ENCODE results near the gene SORCS2. TPM values are rescaled to one million over a fixed set of nuclear protein-coding genes. Genes with fewer than 3 reads are reported as not detected.

The SORCS2 gene
- total RNA-seq, 1 experiment from 2014 or later = 4.1 TPM

DNA sequence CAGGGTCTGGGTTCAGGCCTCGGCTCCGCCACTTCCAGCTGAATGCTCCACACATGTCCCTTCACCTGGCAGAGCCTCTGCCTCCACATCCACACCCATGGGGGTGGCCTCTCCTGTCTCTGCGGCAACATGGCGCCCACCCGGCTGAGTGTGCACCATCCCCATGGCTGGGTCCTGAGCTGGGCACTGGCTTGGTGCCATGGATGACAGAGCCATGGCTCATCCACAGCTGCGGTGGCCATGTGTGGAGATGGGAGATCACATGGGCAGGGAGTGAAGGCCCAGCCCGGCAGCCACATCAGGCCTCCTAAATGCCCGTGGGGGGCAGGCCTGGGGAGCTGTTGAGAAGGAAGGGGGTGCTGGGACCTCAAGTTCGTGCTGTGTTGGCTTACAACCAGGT, 533.6 kb downstream of the SORCS2 start:
- no peak overlapping the region for H2AFZ ChIP-seq (ENCODE audit: low read length)
- no peak overlapping the region for H3K4me3 ChIP-seq (ENCODE audit: low read length)
- H3K27me3 ChIP-seq (ENCODE audit: low read length) = no peaks in the 10 kb centered on the region
- H3K27ac ChIP-seq (ENCODE audit: low read length) = no peak overlapping the region
- BruUV-seq (replicated peaks) = no TSS peak
- no peaks in the 10 kb centered on the region for H3K9me3 ChIP-seq (ENCODE audit: low read length)
- no peaks in the 10 kb centered on the region for H3F3A ChIP-seq (ENCODE audit: low read length, unreplicated experiment)
- TF ChIP-seq, protein P1, sequence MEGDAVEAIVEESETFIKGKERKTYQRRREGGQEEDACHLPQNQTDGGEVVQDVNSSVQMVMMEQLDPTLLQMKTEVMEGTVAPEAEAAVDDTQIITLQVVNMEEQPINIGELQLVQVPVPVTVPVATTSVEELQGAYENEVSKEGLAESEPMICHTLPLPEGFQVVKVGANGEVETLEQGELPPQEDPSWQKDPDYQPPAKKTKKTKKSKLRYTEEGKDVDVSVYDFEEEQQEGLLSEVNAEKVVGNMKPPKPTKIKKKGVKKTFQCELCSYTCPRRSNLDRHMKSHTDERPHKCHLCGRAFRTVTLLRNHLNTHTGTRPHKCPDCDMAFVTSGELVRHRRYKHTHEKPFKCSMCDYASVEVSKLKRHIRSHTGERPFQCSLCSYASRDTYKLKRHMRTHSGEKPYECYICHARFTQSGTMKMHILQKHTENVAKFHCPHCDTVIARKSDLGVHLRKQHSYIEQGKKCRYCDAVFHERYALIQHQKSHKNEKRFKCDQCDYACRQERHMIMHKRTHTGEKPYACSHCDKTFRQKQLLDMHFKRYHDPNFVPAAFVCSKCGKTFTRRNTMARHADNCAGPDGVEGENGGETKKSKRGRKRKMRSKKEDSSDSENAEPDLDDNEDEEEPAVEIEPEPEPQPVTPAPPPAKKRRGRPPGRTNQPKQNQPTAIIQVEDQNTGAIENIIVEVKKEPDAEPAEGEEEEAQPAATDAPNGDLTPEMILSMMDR (conservative IDR thresholded peaks at IDR 0.05; ENCODE audit: low read depth, low read length) = no peak
- TF ChIP-seq EZH2phosphoT487 (IDR thresholded peaks at IDR 0.05; ENCODE audit: borderline replicate concordance, low read length) = no peak
- no peak for TF ChIP-seq EZH2 (IDR thresholded peaks at IDR 0.05; ENCODE audit: low read length, unreplicated experiment)
- no peak overlapping the region for H3K9ac ChIP-seq (ENCODE audit: low read length)
- no peaks in the 10 kb centered on the region for H3K9me2 ChIP-seq (replicated peaks; ENCODE audit: low read length)
- ATAC-seq (peak; percentile 84), DNase-seq (peak; percentile 85)
- H3K36me3 ChIP-seq (ENCODE audit: low read depth, low read length) = no peaks in the 10 kb centered on the region
- H3K4me2 ChIP-seq (ENCODE audit: low read length) = no peak overlapping the region
- CTCF ChIA-PET = no interaction called here
- H4K20me1 ChIP-seq (ENCODE audit: low read length) = no peaks in the 10 kb centered on the region
- POLR2A ChIA-PET (ENCODE audit: unreplicated experiment) = no interaction called here
- intact Hi-C loops (cut with micrococcal nuclease) = no loop called here
- H3K79me2 ChIP-seq (ENCODE audit: low read length) = no peaks in the 10 kb centered on the region
- H3K4me1 ChIP-seq (ENCODE audit: insufficient read depth, low read length) = peaks cover 3% of the 10 kb centered on the region; the same call in 1 of the 2 replicates

DNA sequence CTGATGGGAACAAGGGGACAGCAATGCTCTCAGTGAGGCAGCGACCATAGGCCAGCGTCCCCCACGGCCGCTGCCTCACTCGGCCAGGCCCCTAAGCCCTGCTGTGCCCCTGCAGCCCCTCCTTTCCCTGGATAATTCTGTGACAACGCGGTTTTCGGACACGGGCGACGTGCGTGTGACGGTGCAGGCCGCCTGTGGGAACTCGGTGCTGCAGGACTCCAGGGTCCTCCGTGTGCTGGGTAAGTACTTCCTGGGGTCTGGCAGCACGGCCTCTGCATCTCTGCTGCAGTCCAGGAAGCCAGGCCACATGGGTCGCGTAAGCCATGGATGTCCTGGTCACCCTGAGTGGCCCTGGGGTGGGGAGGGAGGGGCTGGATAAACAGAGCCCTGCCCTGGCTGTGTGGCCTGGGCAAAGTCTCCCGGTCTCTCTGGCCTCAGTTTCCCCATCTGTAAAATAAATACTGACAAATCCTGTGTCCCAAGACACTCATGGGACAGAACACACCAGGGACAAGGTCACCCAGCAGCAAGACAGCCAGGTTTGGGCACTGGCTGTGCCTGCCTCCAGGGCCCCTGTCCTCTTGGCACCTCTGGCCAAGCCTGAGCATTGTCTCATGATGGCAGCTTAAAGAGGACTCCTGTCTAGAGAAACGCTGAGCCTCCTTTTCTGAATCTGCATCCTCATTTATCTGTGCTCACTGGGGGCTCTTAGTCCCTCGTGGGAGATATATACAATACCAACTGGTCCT, 534.5 kb downstream of the SORCS2 start:
- no TSS peak for BruUV-seq (replicated peaks)
- DNase-seq (no peak), ATAC-seq (no peak)
- intact Hi-C loops (cut with micrococcal nuclease) = no loop called here
- Histone ChIP-seq H2AFZ (ENCODE audit: low read length) (no peak overlapping the region), H3K4me3 (ENCODE audit: low read length) (no peak overlapping the region), H3K27me3 (ENCODE audit: low read length) (no peaks in the 10 kb centered on the region), H3K9me2 (replicated peaks; ENCODE audit: low read length) (no peaks in the 10 kb centered on the region), H3K4me1 (ENCODE audit: insufficient read depth, low read length) (peaks cover 3% of the 10 kb centered on the region; the same call in 1 of the 2 replicates), H3K4me2 (ENCODE audit: low read length) (no peak overlapping the region), H3K9me3 (ENCODE audit: low read length) (no peaks in the 10 kb centered on the region), H4K20me1 (ENCODE audit: low read length) (no peaks in the 10 kb centered on the region), H3K27ac (ENCODE audit: low read length) (no peak overlapping the region), H3K36me3 (ENCODE audit: low read depth, low read length) (no peaks in the 10 kb centered on the region), H3F3A (ENCODE audit: low read length, unreplicated experiment) (no peaks in the 10 kb centered on the region), H3K79me2 (ENCODE audit: low read length) (no peaks in the 10 kb centered on the region), H3K9ac (ENCODE audit: low read length) (no peak overlapping the region)
- TF ChIP-seq EZH2 (IDR thresholded peaks at IDR 0.05; ENCODE audit: low read length, unreplicated experiment) (no peak), EZH2phosphoT487 (IDR thresholded peaks at IDR 0.05; ENCODE audit: borderline replicate concordance, low read length) (no peak)
- TF ChIP-seq, protein P1 (conservative IDR thresholded peaks at IDR 0.05; ENCODE audit: low read depth, low read length) = no peak
- CTCF ChIA-PET = no interaction called here
- POLR2A ChIA-PET (ENCODE audit: unreplicated experiment) = no interaction called here

DNA sequence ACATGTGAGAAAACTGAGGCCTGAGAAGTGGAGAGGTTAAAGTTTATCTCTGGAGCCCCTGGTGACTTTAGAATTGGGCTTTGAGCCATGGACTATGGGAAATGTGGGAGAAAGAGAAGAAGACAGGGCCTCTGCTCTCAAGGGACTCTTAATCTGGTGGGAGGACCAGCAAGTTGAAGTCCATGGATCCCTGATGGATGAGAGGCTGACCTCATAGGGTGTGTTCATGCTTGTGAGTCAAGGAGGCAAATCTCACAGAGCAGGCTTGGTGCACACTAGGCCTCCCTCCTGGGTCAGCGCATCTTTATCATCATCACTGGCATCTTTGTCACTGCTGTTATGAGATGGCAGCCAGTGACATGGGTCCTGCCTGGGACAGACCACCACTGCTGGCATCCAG, 535.4 kb downstream of the SORCS2 start:
- Histone ChIP-seq H3K27ac (ENCODE audit: low read length) (no peak overlapping the region), H3K9me3 (ENCODE audit: low read length) (no peaks in the 10 kb centered on the region), H3K79me2 (ENCODE audit: low read length) (no peaks in the 10 kb centered on the region), H2AFZ (ENCODE audit: low read length) (no peak overlapping the region), H4K20me1 (ENCODE audit: low read length) (no peaks in the 10 kb centered on the region), H3K4me1 (ENCODE audit: insufficient read depth, low read length) (no peaks in the 10 kb centered on the region; the same call in 1 of the 2 replicates), H3K4me3 (ENCODE audit: low read length) (no peak overlapping the region), H3K4me2 (ENCODE audit: low read length) (no peak overlapping the region), H3K27me3 (ENCODE audit: low read length) (no peaks in the 10 kb centered on the region), H3K36me3 (ENCODE audit: low read depth, low read length) (no peaks in the 10 kb centered on the region), H3K9ac (ENCODE audit: low read length) (no peak overlapping the region), H3F3A (ENCODE audit: low read length, unreplicated experiment) (no peaks in the 10 kb centered on the region), H3K9me2 (replicated peaks; ENCODE audit: low read length) (no peaks in the 10 kb centered on the region)
- ChIA-PET POLR2A (ENCODE audit: unreplicated experiment) (no interaction called here), CTCF (no interaction called here)
- TF ChIP-seq, protein P1 (conservative IDR thresholded peaks at IDR 0.05; ENCODE audit: low read depth, low read length) = no peak
- no peak for TF ChIP-seq EZH2phosphoT487 (IDR thresholded peaks at IDR 0.05; ENCODE audit: borderline replicate concordance, low read length)
- no peak for TF ChIP-seq EZH2 (IDR thresholded peaks at IDR 0.05; ENCODE audit: low read length, unreplicated experiment)
- no TSS peak for BruUV-seq (replicated peaks)
- ATAC-seq (no peak), DNase-seq (no peak)
- intact Hi-C loops (cut with micrococcal nuclease) = no loop called here

All from PC-3 (cell line).